Measurements from ENCODE around the gene MFAP2. TPM values are rescaled to one million over a fixed set of nuclear protein-coding genes. Genes with fewer than 3 reads are reported as not detected.

MFAP2 gene
- total RNA-seq, 1 experiment from 2014 or later = 152 TPM

GRCh38 chr1:16955186-16955585, 25.2 kb downstream of the MFAP2 start:
- Mint-ChIP-seq H3K36me3 (ENCODE audit: insufficient read depth in 1 of 3, low read depth in 3 of 3) (peaks cover 4 to 29% (median 27%) of the 10 kb centered on the region in 3 experiments; a peak in 6 of 7 replicates), H3K4me1 (peaks cover 1 to 3% of the 10 kb centered on the region in 2 experiments; a peak in 2 of 4 replicates), H3K27ac (no peak overlapping the region), H3K9me3 (no peaks in the 10 kb centered on the region), H3K4me3 (no peak overlapping the region), H3K27me3 (ENCODE audit: low read depth) (no peaks in the 10 kb centered on the region; the same call in 1 of the 2 replicates)
- DNase-seq = no peak
- Histone ChIP-seq H3T11ph (ENCODE audit: low read length) (no peak overlapping the region), H3K9ac (ENCODE audit: extremely low read depth, insufficient read length, low read length) (no peak overlapping the region), H3K4me2 (ENCODE audit: insufficient read depth, insufficient read length, low read length) (no peak overlapping the region), H2AFZ (ENCODE audit: low read length) (no peak overlapping the region), H3K79me1 (ENCODE audit: insufficient read depth, low read depth, low read length, poor library complexity, severe bottlenecking) (no peaks in the 10 kb centered on the region), H3K79me2 (ENCODE audit: insufficient read depth, low read length) (no peaks in the 10 kb centered on the region), H3K23ac (ENCODE audit: insufficient read length, low read depth, low read length) (no peak overlapping the region), H3K56ac (ENCODE audit: insufficient read length, low read depth, low read length) (no peak overlapping the region), H3K4me1 (ENCODE audit: insufficient read depth, low read length) (no peaks in the 10 kb centered on the region), H3K18ac (ENCODE audit: insufficient read length, low read depth, low read length) (no peak overlapping the region), H3K14ac (ENCODE audit: insufficient read depth, low read length) (no peak overlapping the region), H2BK12ac (ENCODE audit: insufficient read length, low read depth, low read length) (no peak overlapping the region), H2BK5ac (ENCODE audit: insufficient read length, low read length) (no peak overlapping the region), H2BK20ac (ENCODE audit: low read depth, low read length, poor library complexity, severe bottlenecking) (no peak overlapping the region), H3K23me2 (ENCODE audit: insufficient read length, low read depth, low read length, poor library complexity, severe bottlenecking) (no peaks in the 10 kb centered on the region), H3K27ac (ENCODE audit: insufficient read length, low read depth, low read length) (no peak overlapping the region), H3K4ac (ENCODE audit: low read depth, low read length) (no peak overlapping the region), H3K9me3 (ENCODE audit: control insufficient read depth, low read depth, low read length) (no peaks in the 10 kb centered on the region), H2AK5ac (ENCODE audit: insufficient read length, low read length) (no peak overlapping the region), H4K20me1 (ENCODE audit: control insufficient read depth, insufficient read depth, insufficient read length) (no peaks in the 10 kb centered on the region), H4K5ac (ENCODE audit: insufficient read length, low read depth, low read length) (no peak overlapping the region), H3K27me3 (ENCODE audit: insufficient read depth, low read length) (no peaks in the 10 kb centered on the region), H2BK120ac (ENCODE audit: low read depth, low read length, poor library complexity, severe bottlenecking) (no peak overlapping the region), H2BK15ac (ENCODE audit: low read depth, low read length) (no peak overlapping the region), H4K91ac (ENCODE audit: insufficient read length, low read depth, low read length) (no peak overlapping the region), H4K8ac (replicated peaks; ENCODE audit: insufficient read length, low read depth, low read length) (no peak overlapping the region)
- no peak for TF ChIP-seq CTCF (conservative IDR thresholded peaks at IDR 0.05)
- WGBS (ENCODE audit: extremely low coverage, insufficient read length, low lambda C conversion rate) = no CpG with 5 or more reads among the region's 25 CpGs

All from H9 (cell line).